HCT116 (cell line): ENCODE measurements around the gene SFXN3. TPM values are rescaled to one million over a fixed set of nuclear protein-coding genes. Genes with fewer than 3 reads are reported as not detected.

Source experiments
- ATAC-seq: fragments of 200-7000 bp; cut with Tn5 transposase; 2 replicates; pipeline ENCODE4 v1.9.1; 2020; ENCODE audit warnings: mild to moderate bottlenecking, moderate library complexity
- BruUV-seq: library from RNA; stranded (reverse); fragments of 400-500 nt; replicated peaks from 2 replicates; lab custom pipeline; 2021; lab: Mats Ljungman, UMichigan
- CTCF ChIA-PET: fragments of 300-600 bp; sonication (Branson Sonifier 250); formaldehyde crosslinking; loops from one replicate; lab custom pipeline; 2021; ENCODE audit warnings: antibody characterized with exemption; lab: Charles Lee
- POLR2A ChIA-PET: fragments of 300-600, 350-600 bp; sonication (Branson Sonifier 250); formaldehyde crosslinking; loops from one replicate; lab custom pipeline; 2021; ENCODE audit warnings: antibody characterized with exemption; lab: Charles Lee
- RAD21 ChIA-PET, 2 experiments: fragments of 300-600 bp; sonication (Branson Sonifier 250); formaldehyde crosslinking; loops; one replicate each; lab custom pipeline; 2023; ENCODE audit warnings: low total read pairs in 2 of 2; ENCODE audit not compliant: uncharacterized antibody in 2 of 2, unreplicated experiment in 2 of 2, low non-redundant PET in 1 of 2; lab: Charles Lee
- DNase-seq: peaks from one replicate; pipeline ENCODE4 v3.0.0-alpha.2; 2010; ENCODE audit warnings: low read depth, low spot score
- H2AFZ ChIP-seq: fragments of 200-600 bp; shearing (Covaris generic), sonication (generic); 2 replicates; pipeline ENCODE4 v1.6.1; 2017; ENCODE audit warnings: low read depth, mixed run types, mixed read lengths, antibody characterized with exemption, low read length; ENCODE audit not compliant: poor library complexity, severe bottlenecking
- H3K27ac ChIP-seq: 2 replicates; pipeline ENCODE4 v1.5.1; 2012; ENCODE audit warnings: low read depth, low read length
- H3K27me3 ChIP-seq: fragments of 200-600 bp; sonication (generic); 2 replicates; pipeline ENCODE4 v1.6.1; 2016; ENCODE audit warnings: mixed run types, low read length, mixed read lengths; ENCODE audit not compliant: insufficient read depth
- H3K36me3 ChIP-seq, 2 experiments: fragments of 200-500 bp in 1 of 2; fragments of 200-600 bp in 1 of 2; sonication (Bioruptor generic) in 1 of 2; sonication (generic) in 1 of 2; 2 replicates each; pipeline versions ENCODE4 v1.5.1 to v1.6.1; 2014 to 2016; ENCODE audit warnings: low read length in 2 of 2, inconsistent platforms in 1 of 2, mixed read lengths in 1 of 2, mixed run types in 1 of 2; ENCODE audit not compliant: insufficient read depth in 2 of 2, control insufficient read depth in 1 of 2
- H3K4me1 ChIP-seq, 2 experiments: fragments of 200-600 bp in 1 of 2; sonication (generic) in 1 of 2; 2 replicates each; pipeline versions ENCODE4 v1.5.1 to v1.6.1; 2012 to 2017; ENCODE audit warnings: low read length in 2 of 2, inconsistent platforms in 1 of 2, mild to moderate bottlenecking in 1 of 2, mixed read lengths in 1 of 2, mixed run types in 1 of 2, moderate library complexity in 1 of 2; ENCODE audit not compliant: insufficient read depth in 2 of 2, control insufficient read depth in 1 of 2
- H3K4me2 ChIP-seq: fragments of 200-600 bp; sonication (generic); 2 replicates; pipeline ENCODE4 v1.6.1; 2017; ENCODE audit warnings: mixed run types, low read length, mixed read lengths
- H3K4me3 ChIP-seq, 2 experiments: fragments of 200-600 bp in 1 of 2; sonication (generic) in 1 of 2; replicated peaks in 1 of 2; 2 replicates each; pipeline ENCODE4 v1.5.1; 2011 to 2016; ENCODE audit warnings: low read length in 2 of 2, control low read depth in 1 of 2, low read depth in 1 of 2, mild to moderate bottlenecking in 1 of 2, mixed read lengths in 1 of 2, mixed run types in 1 of 2
- H3K79me2 ChIP-seq: fragments of 200-600 bp; sonication (generic); 2 replicates; pipeline ENCODE4 v1.6.1; 2017; ENCODE audit warnings: mild to moderate bottlenecking, mixed run types, low read length, moderate library complexity, mixed read lengths; ENCODE audit not compliant: insufficient read depth
- H3K9ac ChIP-seq: fragments of 200-600 bp; sonication (generic); 2 replicates; pipeline ENCODE4 v1.6.1; 2016; ENCODE audit warnings: low read length, mixed read lengths
- H3K9me2 ChIP-seq: fragments of 200-600 bp; sonication (generic), shearing (Covaris generic); 2 replicates; pipeline ENCODE4 v1.6.1; 2017; ENCODE audit warnings: mixed run types, mild to moderate bottlenecking, moderate library complexity; ENCODE audit not compliant: insufficient read depth
- H3K9me3 ChIP-seq, 2 experiments: fragments of 200-500 bp in 1 of 2; fragments of 200-600 bp in 1 of 2; sonication (Bioruptor generic) in 1 of 2; sonication (generic) in 1 of 2; 2 replicates each; pipeline ENCODE4 v1.6.1; 2014 to 2017; ENCODE audit warnings: low read length in 2 of 2, mixed read lengths in 2 of 2, inconsistent platforms in 1 of 2, low read depth in 1 of 2, mild to moderate bottlenecking in 1 of 2, mixed run types in 1 of 2, moderate library complexity in 1 of 2; ENCODE audit not compliant: control insufficient read depth in 1 of 2, insufficient read depth in 1 of 2
- H4K20me1 ChIP-seq: fragments of 200-600 bp; sonication (generic), shearing (Covaris generic); 2 replicates; pipeline ENCODE4 v1.6.1; 2017; ENCODE audit warnings: mixed run types, mild to moderate bottlenecking, moderate library complexity; ENCODE audit not compliant: insufficient read depth
- CBX3 ChIP-seq: IDR thresholded peaks from 2 replicates; pipeline ENCODE4 v1.6.1; 2012; ENCODE audit warnings: low read depth
- EGR1 ChIP-seq: IDR thresholded peaks from 2 replicates; pipeline ENCODE4 v1.6.1; 2012; ENCODE audit warnings: low read depth
- ELF1 ChIP-seq: IDR thresholded peaks from 2 replicates; pipeline ENCODE4 v1.6.1; 2012; ENCODE audit warnings: low read depth, borderline replicate concordance
- POLR2A ChIP-seq: IDR thresholded peaks from 2 replicates; pipeline ENCODE4 v1.7.0; 2011; ENCODE audit warnings: borderline replicate concordance; ENCODE audit not compliant: insufficient read depth, insufficient read length; ENCODE audit errors: extremely low read depth
- POLR2AphosphoS5 ChIP-seq: IDR thresholded peaks from 2 replicates; pipeline ENCODE4 v1.6.1; 2011; ENCODE audit warnings: mild to moderate bottlenecking, low read depth, low read length, moderate library complexity
- RAD21 ChIP-seq: IDR thresholded peaks from 2 replicates; pipeline ENCODE4 v1.6.1; 2012; ENCODE audit warnings: low read depth, mild to moderate bottlenecking
- SP1 ChIP-seq: IDR thresholded peaks from 2 replicates; pipeline ENCODE4 v1.6.1; 2012; ENCODE audit warnings: low read depth
- SRF ChIP-seq: IDR thresholded peaks from 2 replicates; pipeline ENCODE4 v1.6.1; 2012; ENCODE audit warnings: low read depth
- TCF7L2 ChIP-seq: IDR thresholded peaks from 2 replicates; pipeline ENCODE4 v1.7.0; 2011; ENCODE audit warnings: borderline replicate concordance, inconsistent platforms; ENCODE audit not compliant: insufficient read depth, insufficient read length; ENCODE audit errors: extremely low read depth
- YY1 ChIP-seq: IDR thresholded peaks from 2 replicates; pipeline ENCODE4 v1.6.1; 2011; ENCODE audit warnings: low read length, low read depth, moderate library complexity, mild to moderate bottlenecking; ENCODE audit not compliant: insufficient replicate concordance; ENCODE audit errors: extremely low read depth
- ZFX ChIP-seq: fragments of 450-650 bp; IDR thresholded peaks from 2 replicates; pipeline ENCODE4 v1.6.1; 2017
- intact Hi-C: fragments of 100-400 bp; cut with micrococcal nuclease; formaldehyde crosslinking; loops from 2 replicates; pipeline ENCODE4 v1.10.0; 2022
- total RNA-seq: library from RNA; stranded (reverse); gene quantifications from one replicate; pipeline ENCODE4 v1.2.1, GENCODE V29; 2021; ENCODE audit not compliant: unreplicated experiment
- TF ChIP-seq, protein P1 (sequence below): IDR thresholded peaks from 2 replicates; pipeline ENCODE4 v1.6.1; 2012
- TF ChIP-seq, protein P2 (sequence below): IDR thresholded peaks from 2 replicates; pipeline ENCODE4 v1.6.1; 2012

Gene SFXN3
- total RNA-seq, 1 experiment from 2014 or later, result 52.5 TPM

DNA sequence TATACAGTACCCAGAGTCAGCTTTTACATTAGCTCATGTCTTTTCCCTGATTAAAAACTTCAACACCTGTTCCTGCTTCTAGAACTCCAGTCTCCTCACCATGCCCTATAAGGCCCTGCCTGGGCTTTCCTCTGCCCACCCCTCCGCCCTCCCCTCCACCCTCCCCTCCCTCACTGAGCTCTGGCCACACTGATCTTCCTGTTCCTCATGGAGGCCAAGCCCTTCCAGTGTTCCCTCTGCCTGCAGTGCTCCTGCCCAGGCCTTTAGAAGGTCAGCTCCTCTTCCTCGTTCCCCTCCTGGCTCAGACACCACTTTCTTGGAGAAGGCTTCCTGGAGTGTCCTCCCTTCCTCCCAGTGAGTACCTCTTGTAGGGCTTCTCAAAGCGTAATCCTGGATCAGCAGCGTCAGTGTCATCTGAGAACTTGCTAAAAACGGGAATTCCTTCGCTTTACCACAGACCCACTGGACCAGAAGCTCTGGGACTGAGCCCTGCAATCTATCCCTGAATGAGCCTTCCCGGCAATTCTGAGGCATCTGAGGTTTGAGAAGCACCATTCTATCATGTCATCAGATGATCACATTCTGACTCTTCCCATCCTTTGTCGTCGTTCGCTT is 3.8 kb upstream of the SFXN3 start:
- ChIA-PET RAD21 (no interaction called here), POLR2A (interaction anchor here (0.6 to 0.8 kb wide), 2 partner anchors 9 to 908 kb away, joined by 3 read pairs; no protein-coding TSS in a partner anchor), CTCF (interaction anchor here (0.7 to 1.8 kb wide), 7 partner anchors 9 to 68 kb away, joined by 3 to 11 read pairs (median 5); no protein-coding TSS in a partner anchor)
- no peaks in the 10 kb centered on the region; the same call in 1 of the 2 replicates for H3K79me2 ChIP-seq
- DNase-seq (no peak), ATAC-seq (no peak)
- no peaks in the 10 kb centered on the region for H3K9me3 ChIP-seq
- no peak overlapping the region for H3K27ac ChIP-seq
- no TSS peak for BruUV-seq
- TF ChIP-seq ZFX, result no peak
- no peak for TF ChIP-seq SRF
- TF ChIP-seq TCF7L2, result no peak
- no peak for TF ChIP-seq POLR2AphosphoS5
- TF ChIP-seq, protein P1, sequence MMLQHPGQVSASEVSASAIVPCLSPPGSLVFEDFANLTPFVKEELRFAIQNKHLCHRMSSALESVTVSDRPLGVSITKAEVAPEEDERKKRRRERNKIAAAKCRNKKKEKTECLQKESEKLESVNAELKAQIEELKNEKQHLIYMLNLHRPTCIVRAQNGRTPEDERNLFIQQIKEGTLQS, result no peak
- no peak for TF ChIP-seq RAD21
- TF ChIP-seq CBX3, result no peak
- no peak for TF ChIP-seq YY1
- TF ChIP-seq POLR2A, result no peak
- TF ChIP-seq ELF1, result no peak
- TF ChIP-seq, protein P2, sequence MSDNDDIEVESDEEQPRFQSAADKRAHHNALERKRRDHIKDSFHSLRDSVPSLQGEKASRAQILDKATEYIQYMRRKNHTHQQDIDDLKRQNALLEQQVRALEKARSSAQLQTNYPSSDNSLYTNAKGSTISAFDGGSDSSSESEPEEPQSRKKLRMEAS, result no peak
- no peak for TF ChIP-seq SP1
- no peak for TF ChIP-seq EGR1
- H3K36me3 ChIP-seq, result no peaks in the 10 kb centered on the region
- H3K4me2 ChIP-seq, result no peak overlapping the region
- H2AFZ ChIP-seq, result no peak overlapping the region
- H3K9me2 ChIP-seq, result no peaks in the 10 kb centered on the region
- intact Hi-C loops, result no loop called here
- H3K27me3 ChIP-seq, result no peaks in the 10 kb centered on the region
- H3K9ac ChIP-seq, result no peak overlapping the region
- peaks cover 22 to 40% of the 10 kb centered on the region in 2 experiments for H3K4me1 ChIP-seq
- H4K20me1 ChIP-seq, result no peaks in the 10 kb centered on the region
- no peak overlapping the region for H3K4me3 ChIP-seq
